DOHH2 (cell line): ENCODE results near the gene MIXL1.
"Not testable (repeated sequence)": the region's sequence is repeated elsewhere in the genome, so short reads cannot be mapped to it uniquely, and the experiment has no call there.

ENCODE experiments used
- H3F3A ChIP-seq: fragments of 200-600 bp; sonication (generic), shearing (Covaris generic); 2 replicates; pipeline ENCODE4 v1.6.0; 2016; ENCODE audit warnings: antibody characterized with exemption, mild to moderate bottlenecking; ENCODE audit not compliant: control insufficient read depth, insufficient read depth
- H3K27ac ChIP-seq: fragments of 200-600 bp; sonication (generic); 2 replicates; pipeline ENCODE4 v1.5.1; 2014; ENCODE audit warnings: low read depth, mild to moderate bottlenecking, low read length, moderate library complexity
- H3K27me3 ChIP-seq: fragments of 200-600 bp; sonication (generic); 2 replicates; pipeline ENCODE4 v1.6.1; 2014; ENCODE audit warnings: mild to moderate bottlenecking, low read length, mixed read lengths; ENCODE audit not compliant: control insufficient read depth
- H3K36me3 ChIP-seq: fragments of 200-600 bp; sonication (generic); 2 replicates; pipeline ENCODE4 v1.6.1; 2014; ENCODE audit warnings: mild to moderate bottlenecking, low read length, moderate library complexity, mixed read lengths; ENCODE audit not compliant: control insufficient read depth
- H3K4me1 ChIP-seq: fragments of 200-600 bp; sonication (generic); 2 replicates; pipeline ENCODE4 v1.6.1; 2014; ENCODE audit warnings: mild to moderate bottlenecking, low read length, mixed read lengths; ENCODE audit not compliant: control insufficient read depth
- H3K4me2 ChIP-seq: fragments of 200-600 bp; sonication (generic); 2 replicates; pipeline ENCODE4 v1.6.0; 2014; ENCODE audit warnings: mild to moderate bottlenecking, low read length, moderate library complexity
- H3K4me3 ChIP-seq: fragments of 200-600 bp; sonication (generic); 2 replicates; pipeline ENCODE4 v1.5.1; 2014; ENCODE audit warnings: mild to moderate bottlenecking, low read length, mixed read lengths
- H3K79me2 ChIP-seq: fragments of 200-600 bp; sonication (generic); 2 replicates; pipeline ENCODE4 v1.6.1; 2014; ENCODE audit warnings: mild to moderate bottlenecking, low read length, mixed read lengths; ENCODE audit not compliant: control insufficient read depth
- H3K9me2 ChIP-seq: fragments of 200-600 bp; sonication (generic); replicated peaks from 2 replicates; pipeline ENCODE4 v1.6.1; 2014; ENCODE audit warnings: mild to moderate bottlenecking, low read length, mixed read lengths; ENCODE audit not compliant: control insufficient read depth
- H3K9me3 ChIP-seq: fragments of 200-600 bp; sonication (generic); 2 replicates; pipeline ENCODE4 v1.6.1; 2014; ENCODE audit warnings: antibody characterized with exemption, low read length, mixed read lengths; ENCODE audit not compliant: control insufficient read depth, insufficient read depth
- H4K20me1 ChIP-seq: fragments of 200-600 bp; sonication (generic); 2 replicates; pipeline ENCODE4 v1.6.0; 2014; ENCODE audit warnings: low read depth, mild to moderate bottlenecking, antibody characterized with exemption, low read length, moderate library complexity; ENCODE audit not compliant: control insufficient read depth, insufficient read depth
- CTCF ChIP-seq: fragments of 200-600 bp; sonication (generic); IDR thresholded peaks from one replicate; pipeline ENCODE4 v1.5.1; 2014; ENCODE audit warnings: antibody characterized with exemption, mild to moderate bottlenecking, low read depth, low read length; ENCODE audit not compliant: poor library complexity, severe bottlenecking
- EZH2phosphoT487 ChIP-seq: fragments of 200-600 bp; sonication (generic); IDR thresholded peaks from 2 replicates; pipeline ENCODE4 v1.6.1; 2017; ENCODE audit warnings: borderline replicate concordance, mild to moderate bottlenecking, antibody characterized with exemption, low read length, moderate library complexity, mixed read lengths

MIXL1 gene

GRCh38 chr1:226202246-226202645 lies 21.2 kb upstream of the MIXL1 start:
- H3F3A ChIP-seq: 0 out of 2 replicates have a peak, but pooled peaks cover 3% of the 10 kb centered on the region
- H3K4me3 ChIP-seq: peak overlapping the region; percentile 31; the same call in 1 of the 2 replicates
- H3K4me1 ChIP-seq: peaks cover 42% of the 10 kb centered on the region
- no peaks in the 10 kb centered on the region for H3K9me3 ChIP-seq
- no peaks in the 10 kb centered on the region for H3K79me2 ChIP-seq
- H3K4me2 ChIP-seq: peak overlapping the region; percentile 55
- H4K20me1 ChIP-seq: no peaks in the 10 kb centered on the region
- TF ChIP-seq CTCF (no peak), EZH2phosphoT487 (no peak)
- no peak overlapping the region for H3K27ac ChIP-seq
- no peaks in the 10 kb centered on the region for H3K36me3 ChIP-seq
- H3K27me3 ChIP-seq: no peaks in the 10 kb centered on the region
- no peaks in the 10 kb centered on the region for H3K9me2 ChIP-seq

- not testable (repeated sequence) for H3K36me3 ChIP-seq, H3F3A ChIP-seq, H3K9me3 ChIP-seq, H4K20me1 ChIP-seq, H3K27me3 ChIP-seq, H3K9me2 ChIP-seq, H3K27ac ChIP-seq, H3K79me2 ChIP-seq
- Histone ChIP-seq H3K4me1 (peaks cover 42% of the 10 kb centered on the region), H3K4me2 (peak overlapping the region; percentile 55), H3K4me3 (peak overlapping the region; percentile 31; the same call in 1 of the 2 replicates)
Observed at GRCh38 chr1:226202666-226203065, 20.8 kb upstream of the MIXL1 start.

GRCh38 chr1:226203240-226203639 lies 20.2 kb upstream of the MIXL1 start:
- Histone ChIP-seq H3K4me2 (peak overlapping the region; percentile 55; the same call in 1 of the 2 replicates), H3K9me3 (no peaks in the 10 kb centered on the region), H3K4me3 (no peak overlapping the region), H3K79me2 (no peaks in the 10 kb centered on the region), H3K27ac (no peak overlapping the region), H3K4me1 (peaks cover 42% of the 10 kb centered on the region), H3K27me3 (no peaks in the 10 kb centered on the region), H3F3A (0 out of 2 replicates have a peak, but pooled peaks cover 3% of the 10 kb centered on the region), H3K36me3 (no peaks in the 10 kb centered on the region), H3K9me2 (no peaks in the 10 kb centered on the region), H4K20me1 (no peaks in the 10 kb centered on the region)
- no peak for TF ChIP-seq EZH2phosphoT487
- TF ChIP-seq CTCF: no peak

DNA sequence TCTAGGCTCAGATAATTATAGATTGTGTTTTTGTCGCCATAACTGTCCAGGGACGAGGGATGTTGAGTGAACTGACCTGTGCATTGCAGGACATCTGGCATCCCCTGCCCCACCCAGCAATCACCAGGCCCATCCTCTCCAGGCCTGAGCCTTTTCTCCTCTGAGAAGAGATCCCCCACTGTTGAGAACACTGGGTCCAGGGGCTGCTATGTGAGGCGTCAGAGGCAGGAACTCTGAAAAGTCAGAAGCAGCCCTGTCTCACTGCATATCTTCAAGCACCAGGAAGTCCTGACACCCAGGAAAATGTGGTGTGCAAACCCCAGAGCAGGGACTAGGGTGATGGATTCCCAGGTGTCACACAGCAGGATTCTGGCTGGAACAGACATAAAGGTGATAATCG lies 19.8 kb upstream of the MIXL1 start:
- Histone ChIP-seq H3K36me3 (no peaks in the 10 kb centered on the region), H3K9me2 (no peaks in the 10 kb centered on the region), H3K27ac (no peak overlapping the region), H3K9me3 (no peaks in the 10 kb centered on the region), H3K4me2 (no peak overlapping the region), H3K79me2 (no peaks in the 10 kb centered on the region), H3F3A (0 out of 2 replicates have a peak, but pooled peaks cover 3% of the 10 kb centered on the region), H3K27me3 (no peaks in the 10 kb centered on the region), H3K4me1 (peaks cover 42% of the 10 kb centered on the region), H4K20me1 (no peaks in the 10 kb centered on the region), H3K4me3 (no peak overlapping the region)
- TF ChIP-seq EZH2phosphoT487: no peak
- no peak for TF ChIP-seq CTCF
